Measurements from ENCODE around the gene YEATS2.

GRCh38 chr3:183815563-183815940, 118.0 kb downstream of the YEATS2 start:
- no peak for TF ChIP-seq CTCF (IDR thresholded peaks at IDR 0.05)
- TF ChIP-seq POLR2A (IDR thresholded peaks at IDR 0.05), result no peak

Measured in right lobe of liver (tissue), 4 donors.